Mucosa of rectum (tissue), 2 donors: ENCODE measurements around the gene ZNF331.
"Not testable (repeated sequence)": the region's sequence is repeated elsewhere in the genome, so short reads cannot be mapped to it uniquely, and the experiment has no call there.

Experiments
- H3K27ac ChIP-seq, 2 donors: one replicate each; pipeline ENCODE4 v1.7.0; 2013; ENCODE audit warnings: inconsistent platforms in 2 of 2, low read depth in 2 of 2, low read length in 2 of 2
- H3K27me3 ChIP-seq, 2 donors: one replicate each; pipeline ENCODE4 v1.7.0; 2013; ENCODE audit warnings: low read length in 2 of 2; ENCODE audit not compliant: control insufficient read depth in 2 of 2, insufficient read depth in 2 of 2
- H3K36me3 ChIP-seq, 2 donors: one replicate each; pipeline ENCODE4 v1.7.0; 2013; ENCODE audit warnings: low read length in 2 of 2; ENCODE audit not compliant: control insufficient read depth in 2 of 2, insufficient read depth in 2 of 2
- H3K4me1 ChIP-seq, 2 donors: one replicate each; pipeline ENCODE4 v1.7.0; 2013; ENCODE audit warnings: low read length in 2 of 2, mild to moderate bottlenecking in 1 of 2; ENCODE audit not compliant: control insufficient read depth in 2 of 2, insufficient read depth in 2 of 2
- H3K4me3 ChIP-seq, 2 donors: one replicate each; pipeline ENCODE4 v1.7.0; 2013; ENCODE audit warnings: low read length in 2 of 2
- H3K9ac ChIP-seq, 2 donors: one replicate each; pipeline ENCODE4 v1.7.0; 2013; ENCODE audit warnings: low read length in 2 of 2, low read depth in 1 of 2, mild to moderate bottlenecking in 1 of 2
- H3K9me3 ChIP-seq, 2 donors: one replicate each; pipeline ENCODE4 v1.7.0; 2013; ENCODE audit warnings: low read length in 2 of 2; ENCODE audit not compliant: control insufficient read depth in 2 of 2
- donor health status: healthy.
- donor health status: Normal muscosa, but diverticular disease.

ZNF331 gene

GRCh38 chr19:53537521-53538377 lies at the start of gene ZNF331:
TSS of gene ZNF331 (plus strand) at chr19:53538145. CDS start at chr19:53569377, 31,232 bp downstream.
- Histone ChIP-seq H3K27ac (peak within 1 kb of the TSS; percentile 62 to 82), H3K27me3 (no peaks in the 10 kb centered on the region), H3K36me3 (no peaks in the 10 kb centered on the region), H3K4me1 (no peaks in the 10 kb centered on the region), H3K4me3 (peak within 1 kb of the TSS; percentile 82 to 94), H3K9ac (peak within 1 kb of the TSS; percentile 66 to 70), H3K9me3 (no peaks in the 10 kb centered on the region)

GRCh38 chr19:53492153-53492552 lies 45.8 kb upstream of the ZNF331 start:
- Histone ChIP-seq H3K27me3 (no peaks in the 10 kb centered on the region), H3K9me3 (peaks cover 20 to 44% of the 10 kb centered on the region in 2 donors), H3K27ac (no peak overlapping the region), H3K36me3 (peaks cover 33 to 35% of the 10 kb centered on the region in 2 donors), H3K4me3 (no peak overlapping the region), H3K9ac (no peak overlapping the region), H3K4me1 (no peaks in the 10 kb centered on the region)

GRCh38 chr19:53497311-53498023 lies 40.5 kb upstream of the ZNF331 start:
- H3K4me1 ChIP-seq, H3K9ac ChIP-seq, H3K4me3 ChIP-seq, H3K27me3 ChIP-seq, H3K27ac ChIP-seq, H3K9me3 ChIP-seq, H3K36me3 ChIP-seq: not testable (repeated sequence)

GRCh38 chr19:53498024-53498395 lies 39.9 kb upstream of the ZNF331 start:
- not testable (repeated sequence) for H3K36me3 ChIP-seq, H3K9ac ChIP-seq, H3K27ac ChIP-seq, H3K9me3 ChIP-seq, H3K4me3 ChIP-seq, H3K27me3 ChIP-seq, H3K4me1 ChIP-seq

GRCh38 chr19:53503151-53503550 lies 34.8 kb upstream of the ZNF331 start:
- H3K27ac ChIP-seq, H3K9ac ChIP-seq, H3K36me3 ChIP-seq, H3K4me3 ChIP-seq, H3K4me1 ChIP-seq, H3K9me3 ChIP-seq, H3K27me3 ChIP-seq: not testable (repeated sequence)

GRCh38 chr19:53503671-53504364 lies 34.1 kb upstream of the ZNF331 start:
- H3K36me3 ChIP-seq, H3K27ac ChIP-seq, H3K4me1 ChIP-seq, H3K9me3 ChIP-seq, H3K9ac ChIP-seq, H3K27me3 ChIP-seq, H3K4me3 ChIP-seq: not testable (repeated sequence)

GRCh38 chr19:53504365-53504703 lies 33.6 kb upstream of the ZNF331 start:
- H3K4me1 ChIP-seq, H3K27ac ChIP-seq, H3K9me3 ChIP-seq, H3K36me3 ChIP-seq, H3K9ac ChIP-seq, H3K27me3 ChIP-seq: not testable (repeated sequence)
- H3K4me3 ChIP-seq, result peak overlapping the region in 1 of 2 donors; percentile 48

- H3K9ac ChIP-seq, result no peak overlapping the region
- no peak overlapping the region for H3K27ac ChIP-seq
- H3K4me1 ChIP-seq, result no peaks in the 10 kb centered on the region
- no peaks in the 10 kb centered on the region for H3K27me3 ChIP-seq
- H3K4me3 ChIP-seq, result no peak overlapping the region
- H3K36me3 ChIP-seq, result no peaks in the 10 kb centered on the region
- peaks cover 0 to 2% of the 10 kb centered on the region in 2 donors for H3K9me3 ChIP-seq
These were observed 33.1 kb upstream of the ZNF331 start for GRCh38 chr19:53504885-53505284.

- Histone ChIP-seq H3K4me1 (no peaks in the 10 kb centered on the region), H3K9ac (no peak overlapping the region), H3K4me3 (no peak overlapping the region), H3K36me3 (no peaks in the 10 kb centered on the region), H3K27ac (no peak overlapping the region), H3K27me3 (no peaks in the 10 kb centered on the region), H3K9me3 (peaks cover 0 to 2% of the 10 kb centered on the region in 2 donors)
These were observed 31.2 kb upstream of the ZNF331 start for GRCh38 chr19:53506728-53507127.
